HCT116 (cell line): ENCODE data around the gene CRHR1. TPM values are rescaled to one million over a fixed set of nuclear protein-coding genes. Genes with fewer than 3 reads are reported as not detected.

Experiments used
- ATAC-seq: fragments of 200-7000 bp; cut with Tn5 transposase; 2 replicates; pipeline ENCODE4 v1.9.1; 2020; ENCODE audit warnings: mild to moderate bottlenecking, moderate library complexity
- BruUV-seq: library from RNA; stranded (reverse); fragments of 400-500 nt; replicated peaks from 2 replicates; lab custom pipeline; 2021; lab: Mats Ljungman, UMichigan
- CTCF ChIA-PET: fragments of 300-600 bp; sonication (Branson Sonifier 250); formaldehyde crosslinking; loops from one replicate; lab custom pipeline; 2021; ENCODE audit warnings: antibody characterized with exemption; lab: Charles Lee
- POLR2A ChIA-PET: fragments of 300-600, 350-600 bp; sonication (Branson Sonifier 250); formaldehyde crosslinking; loops from one replicate; lab custom pipeline; 2021; ENCODE audit warnings: antibody characterized with exemption; lab: Charles Lee
- RAD21 ChIA-PET, 2 experiments: fragments of 300-600 bp; sonication (Branson Sonifier 250); formaldehyde crosslinking; loops; one replicate each; lab custom pipeline; 2023; ENCODE audit warnings: low total read pairs in 2 of 2; ENCODE audit not compliant: uncharacterized antibody in 2 of 2, unreplicated experiment in 2 of 2, low non-redundant PET in 1 of 2; lab: Charles Lee
- DNase-seq: peaks from one replicate; pipeline ENCODE4 v3.0.0-alpha.2; 2010; ENCODE audit warnings: low read depth, low spot score
- H2AFZ ChIP-seq: fragments of 200-600 bp; shearing (Covaris generic), sonication (generic); 2 replicates; pipeline ENCODE4 v1.6.1; 2017; ENCODE audit warnings: low read depth, mixed run types, mixed read lengths, antibody characterized with exemption, low read length; ENCODE audit not compliant: poor library complexity, severe bottlenecking
- H3K27ac ChIP-seq: 2 replicates; pipeline ENCODE4 v1.5.1; 2012; ENCODE audit warnings: low read depth, low read length
- H3K27me3 ChIP-seq: fragments of 200-600 bp; sonication (generic); 2 replicates; pipeline ENCODE4 v1.6.1; 2016; ENCODE audit warnings: mixed run types, low read length, mixed read lengths; ENCODE audit not compliant: insufficient read depth
- H3K36me3 ChIP-seq, 2 experiments: fragments of 200-500 bp in 1 of 2; fragments of 200-600 bp in 1 of 2; sonication (Bioruptor generic) in 1 of 2; sonication (generic) in 1 of 2; 2 replicates each; pipeline versions ENCODE4 v1.5.1 to v1.6.1; 2014 to 2016; ENCODE audit warnings: low read length in 2 of 2, inconsistent platforms in 1 of 2, mixed read lengths in 1 of 2, mixed run types in 1 of 2; ENCODE audit not compliant: insufficient read depth in 2 of 2, control insufficient read depth in 1 of 2
- H3K4me1 ChIP-seq, 2 experiments: fragments of 200-600 bp in 1 of 2; sonication (generic) in 1 of 2; 2 replicates each; pipeline versions ENCODE4 v1.5.1 to v1.6.1; 2012 to 2017; ENCODE audit warnings: low read length in 2 of 2, inconsistent platforms in 1 of 2, mild to moderate bottlenecking in 1 of 2, mixed read lengths in 1 of 2, mixed run types in 1 of 2, moderate library complexity in 1 of 2; ENCODE audit not compliant: insufficient read depth in 2 of 2, control insufficient read depth in 1 of 2
- H3K4me2 ChIP-seq: fragments of 200-600 bp; sonication (generic); 2 replicates; pipeline ENCODE4 v1.6.1; 2017; ENCODE audit warnings: mixed run types, low read length, mixed read lengths
- H3K4me3 ChIP-seq, 2 experiments: fragments of 200-600 bp in 1 of 2; sonication (generic) in 1 of 2; replicated peaks in 1 of 2; 2 replicates each; pipeline ENCODE4 v1.5.1; 2011 to 2016; ENCODE audit warnings: low read length in 2 of 2, control low read depth in 1 of 2, low read depth in 1 of 2, mild to moderate bottlenecking in 1 of 2, mixed read lengths in 1 of 2, mixed run types in 1 of 2
- H3K79me2 ChIP-seq: fragments of 200-600 bp; sonication (generic); 2 replicates; pipeline ENCODE4 v1.6.1; 2017; ENCODE audit warnings: mild to moderate bottlenecking, mixed run types, low read length, moderate library complexity, mixed read lengths; ENCODE audit not compliant: insufficient read depth
- H3K9ac ChIP-seq: fragments of 200-600 bp; sonication (generic); 2 replicates; pipeline ENCODE4 v1.6.1; 2016; ENCODE audit warnings: low read length, mixed read lengths
- H3K9me2 ChIP-seq: fragments of 200-600 bp; sonication (generic), shearing (Covaris generic); 2 replicates; pipeline ENCODE4 v1.6.1; 2017; ENCODE audit warnings: mixed run types, mild to moderate bottlenecking, moderate library complexity; ENCODE audit not compliant: insufficient read depth
- H3K9me3 ChIP-seq, 2 experiments: fragments of 200-500 bp in 1 of 2; fragments of 200-600 bp in 1 of 2; sonication (Bioruptor generic) in 1 of 2; sonication (generic) in 1 of 2; 2 replicates each; pipeline ENCODE4 v1.6.1; 2014 to 2017; ENCODE audit warnings: low read length in 2 of 2, mixed read lengths in 2 of 2, inconsistent platforms in 1 of 2, low read depth in 1 of 2, mild to moderate bottlenecking in 1 of 2, mixed run types in 1 of 2, moderate library complexity in 1 of 2; ENCODE audit not compliant: control insufficient read depth in 1 of 2, insufficient read depth in 1 of 2
- H4K20me1 ChIP-seq: fragments of 200-600 bp; sonication (generic), shearing (Covaris generic); 2 replicates; pipeline ENCODE4 v1.6.1; 2017; ENCODE audit warnings: mixed run types, mild to moderate bottlenecking, moderate library complexity; ENCODE audit not compliant: insufficient read depth
- EZH2 ChIP-seq: fragments of 200-600 bp; sonication (generic); IDR thresholded peaks from 2 replicates; pipeline ENCODE4 v1.6.1; 2017; ENCODE audit warnings: antibody characterized with exemption, mixed run types
- EZH2phosphoT487 ChIP-seq: fragments of 200-600 bp; IDR thresholded peaks from 2 replicates; pipeline ENCODE4 v1.6.1; 2018; ENCODE audit warnings: antibody characterized with exemption, borderline replicate concordance
- JUND ChIP-seq: IDR thresholded peaks from 2 replicates; pipeline ENCODE4 v1.6.1; 2012
- POLR2AphosphoS5 ChIP-seq: IDR thresholded peaks from 2 replicates; pipeline ENCODE4 v1.6.1; 2011; ENCODE audit warnings: mild to moderate bottlenecking, low read depth, low read length, moderate library complexity
- RAD21 ChIP-seq: IDR thresholded peaks from 2 replicates; pipeline ENCODE4 v1.6.1; 2012; ENCODE audit warnings: low read depth, mild to moderate bottlenecking
- TCF7L2 ChIP-seq: IDR thresholded peaks from 2 replicates; pipeline ENCODE4 v1.7.0; 2011; ENCODE audit warnings: borderline replicate concordance, inconsistent platforms; ENCODE audit not compliant: insufficient read depth, insufficient read length; ENCODE audit errors: extremely low read depth
- ZBTB33 ChIP-seq: IDR thresholded peaks from 2 replicates; pipeline ENCODE4 v1.6.1; 2011; ENCODE audit warnings: mild to moderate bottlenecking, low read length, moderate library complexity; ENCODE audit not compliant: insufficient replicate concordance; ENCODE audit errors: extremely low read depth
- ZNF274 ChIP-seq: fragments of 200-500 bp; sonication (Bioruptor generic); IDR thresholded peaks from 2 replicates; pipeline ENCODE4 v1.6.1; 2014; ENCODE audit warnings: mild to moderate bottlenecking, low read depth, low read length, inconsistent platforms
- intact Hi-C: fragments of 100-400 bp; cut with micrococcal nuclease; formaldehyde crosslinking; loops from 2 replicates; pipeline ENCODE4 v1.10.0; 2022
- total RNA-seq: library from RNA; stranded (reverse); gene quantifications from one replicate; pipeline ENCODE4 v1.2.1, GENCODE V29; 2021; ENCODE audit not compliant: unreplicated experiment
- TF ChIP-seq, protein P1 (sequence below): IDR thresholded peaks from 2 replicates; pipeline ENCODE4 v1.6.1; 2012; ENCODE audit warnings: low read depth

The CRHR1 gene
- total RNA-seq, 1 experiment from 2014 or later: 0.12 TPM

GRCh38 chr17:45851022-45851421 is 66.9 kb downstream of the CRHR1 start:
- Histone ChIP-seq H3K4me1 (peaks cover 0 to 6% of the 10 kb centered on the region in 2 experiments; a peak in 2 of 4 replicates), H3K9ac (no peak overlapping the region), H3K27ac (no peak overlapping the region), H2AFZ (no peak overlapping the region), H3K4me2 (no peak overlapping the region), H3K79me2 (no peaks in the 10 kb centered on the region), H3K27me3 (no peaks in the 10 kb centered on the region), H4K20me1 (no peaks in the 10 kb centered on the region), H3K36me3 (no peaks in the 10 kb centered on the region), H3K9me3 (no peaks in the 10 kb centered on the region), H3K9me2 (no peaks in the 10 kb centered on the region), H3K4me3 (no peak overlapping the region)
- intact Hi-C loops: loop anchor here (10.0 kb wide), 1 partner anchor 636 kb away; no protein-coding TSS in a partner anchor
- TF ChIP-seq TCF7L2 (no peak), RAD21 (no peak), ZNF274 (no peak), ZBTB33 (no peak), POLR2AphosphoS5 (no peak), EZH2 (no peak), EZH2phosphoT487 (no peak), JUND (no peak)
- TF ChIP-seq, protein P1, sequence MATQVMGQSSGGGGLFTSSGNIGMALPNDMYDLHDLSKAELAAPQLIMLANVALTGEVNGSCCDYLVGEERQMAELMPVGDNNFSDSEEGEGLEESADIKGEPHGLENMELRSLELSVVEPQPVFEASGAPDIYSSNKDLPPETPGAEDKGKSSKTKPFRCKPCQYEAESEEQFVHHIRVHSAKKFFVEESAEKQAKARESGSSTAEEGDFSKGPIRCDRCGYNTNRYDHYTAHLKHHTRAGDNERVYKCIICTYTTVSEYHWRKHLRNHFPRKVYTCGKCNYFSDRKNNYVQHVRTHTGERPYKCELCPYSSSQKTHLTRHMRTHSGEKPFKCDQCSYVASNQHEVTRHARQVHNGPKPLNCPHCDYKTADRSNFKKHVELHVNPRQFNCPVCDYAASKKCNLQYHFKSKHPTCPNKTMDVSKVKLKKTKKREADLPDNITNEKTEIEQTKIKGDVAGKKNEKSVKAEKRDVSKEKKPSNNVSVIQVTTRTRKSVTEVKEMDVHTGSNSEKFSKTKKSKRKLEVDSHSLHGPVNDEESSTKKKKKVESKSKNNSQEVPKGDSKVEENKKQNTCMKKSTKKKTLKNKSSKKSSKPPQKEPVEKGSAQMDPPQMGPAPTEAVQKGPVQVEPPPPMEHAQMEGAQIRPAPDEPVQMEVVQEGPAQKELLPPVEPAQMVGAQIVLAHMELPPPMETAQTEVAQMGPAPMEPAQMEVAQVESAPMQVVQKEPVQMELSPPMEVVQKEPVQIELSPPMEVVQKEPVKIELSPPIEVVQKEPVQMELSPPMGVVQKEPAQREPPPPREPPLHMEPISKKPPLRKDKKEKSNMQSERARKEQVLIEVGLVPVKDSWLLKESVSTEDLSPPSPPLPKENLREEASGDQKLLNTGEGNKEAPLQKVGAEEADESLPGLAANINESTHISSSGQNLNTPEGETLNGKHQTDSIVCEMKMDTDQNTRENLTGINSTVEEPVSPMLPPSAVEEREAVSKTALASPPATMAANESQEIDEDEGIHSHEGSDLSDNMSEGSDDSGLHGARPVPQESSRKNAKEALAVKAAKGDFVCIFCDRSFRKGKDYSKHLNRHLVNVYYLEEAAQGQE: no peak
- POLR2A ChIA-PET: no interaction called here
- ATAC-seq: no peak
- DNase-seq: no peak
- CTCF ChIA-PET: interaction anchor here (1.3 to 3.1 kb wide), 4 partner anchors 19 to 456 kb away, joined by 4 to 46 read pairs (median 12); no protein-coding TSS in a partner anchor
- RAD21 ChIA-PET: interaction anchor here in 1 of 2 experiments (0.8 kb wide), 1 partner anchor 211 kb away, joined by 3 read pairs; no protein-coding TSS in a partner anchor
- no TSS peak for BruUV-seq
